HepG2 (cell line): ENCODE measurements around the gene ALX4. TPM values are rescaled to one million over a fixed set of nuclear protein-coding genes. Genes with fewer than 3 reads are reported as not detected.
A peak's percentile ranks its signal among the peaks of the same experiment; 100 is the strongest.

Experiments used
- ATAC-seq: fragments of 200-7000 bp; cut with Tn5 transposase; 3 replicates; pipeline ENCODE4 v1.9.1; 2020; ENCODE audit warnings: mild to moderate bottlenecking, moderate library complexity
- BruUV-seq: library from RNA; stranded (reverse); fragments of 400-500 nt; replicated peaks from 2 replicates; lab custom pipeline; 2021; lab: Mats Ljungman, UMichigan
- CTCF ChIA-PET: fragments of 300-600 bp; formaldehyde crosslinking; extraction: SDS; loops from one replicate; lab custom pipeline; 2021; ENCODE audit warnings: low total read pairs, inconsistent platforms, low intra/inter-chr PET ratio; lab: Yijun Ruan, JAX
- POLR2A ChIA-PET: fragments of 350-600 bp; sonication (Branson Sonifier 250); formaldehyde crosslinking; loops from one replicate; lab custom pipeline; 2020; ENCODE audit warnings: antibody characterized with exemption, inconsistent platforms; lab: Yijun Ruan, JAX
- DNase-seq: peaks from one replicate; pipeline ENCODE4 v3.0.0-alpha.2; 2015; ENCODE audit warnings: low spot score
- FAIRE-seq: peaks from 3 replicates; lab custom pipeline; 2011; peaks lifted over from hg19 to GRCh38; lab: Jason Lieb, UNC
- H2AFZ ChIP-seq: one replicate; pipeline ENCODE4 v1.6.1; 2011; ENCODE audit warnings: low read length, inconsistent platforms
- H3K27ac ChIP-seq: fragments of 300-600 bp; 3 replicates; pipeline ENCODE4 v1.8.0; 2011; ENCODE audit warnings: mixed run types, mild to moderate bottlenecking, mixed read lengths, low read length, inconsistent platforms; ENCODE audit not compliant: insufficient read depth; ENCODE audit errors: extremely low read length
- H3K27me3 ChIP-seq, 2 experiments: fragments of 200-600 bp in 1 of 2; 2 replicates in 1 of 2; 3 replicates in 1 of 2; pipeline versions ENCODE4 v1.6.0 to v1.8.0; 2011; ENCODE audit warnings: low read length in 2 of 2, mild to moderate bottlenecking in 2 of 2, moderate library complexity in 2 of 2, inconsistent platforms in 1 of 2; ENCODE audit not compliant: insufficient read depth in 2 of 2, control insufficient read depth in 1 of 2
- H3K36me3 ChIP-seq, 2 experiments: fragments of 200-600 bp in 1 of 2; replicated peaks in 1 of 2; 2 replicates in 1 of 2; 3 replicates in 1 of 2; pipeline versions ENCODE4 v1.5.1 to v1.8.0; 2011; ENCODE audit warnings: low read length in 2 of 2, inconsistent platforms in 1 of 2; ENCODE audit not compliant: insufficient read depth in 2 of 2, control insufficient read depth in 1 of 2
- H3K4me1 ChIP-seq: 2 replicates; pipeline ENCODE4 v1.5.1; 2012; ENCODE audit warnings: low read length, inconsistent platforms; ENCODE audit not compliant: insufficient read depth
- H3K4me2 ChIP-seq: 2 replicates; pipeline ENCODE4 v1.6.0; 2011; ENCODE audit warnings: low read depth, low read length, inconsistent platforms
- H3K4me3 ChIP-seq, 3 experiments: fragments of 200-600 bp in 1 of 3; sonication (generic), shearing (Covaris generic) in 1 of 3; replicated peaks in 1 of 3; 2 replicates each; pipeline ENCODE4 v1.5.1; 2011 to 2016; ENCODE audit warnings: low read length in 3 of 3, inconsistent platforms in 2 of 3, low read depth in 2 of 3, mild to moderate bottlenecking in 2 of 3, control low read depth in 1 of 3, mixed read lengths in 1 of 3; ENCODE audit not compliant: insufficient read depth in 1 of 3
- H3K79me2 ChIP-seq: one replicate; pipeline ENCODE4 v1.6.1; 2011; ENCODE audit warnings: low read length, inconsistent platforms; ENCODE audit not compliant: insufficient read depth
- H3K9ac ChIP-seq: 2 replicates; pipeline ENCODE4 v1.6.0; 2011; ENCODE audit warnings: mild to moderate bottlenecking, low read depth, low read length, inconsistent platforms; ENCODE audit not compliant: insufficient read depth
- H3K9me3 ChIP-seq: 2 replicates; pipeline ENCODE4 v1.5.1; 2012; ENCODE audit warnings: mild to moderate bottlenecking, low read length
- H4K20me1 ChIP-seq: 2 replicates; pipeline ENCODE4 v1.6.0; 2011; ENCODE audit warnings: inconsistent platforms, mild to moderate bottlenecking, low read length, moderate library complexity; ENCODE audit not compliant: insufficient read depth
- ARID2 ChIP-seq: sonication (generic); formaldehyde crosslinking; IDR thresholded peaks from 2 replicates; pipeline ENCODE4 v1.8.1; 2022; ENCODE audit warnings: mild to moderate bottlenecking, missing genetic modification reagents, borderline replicate concordance
- CENPX ChIP-seq: sonication (generic); formaldehyde crosslinking; IDR thresholded peaks from 2 replicates; pipeline ENCODE4 v1.9.0; 2021; ENCODE audit warnings: mild to moderate bottlenecking, missing genetic modification reagents, moderate library complexity
- DPF2 ChIP-seq: sonication (generic); formaldehyde crosslinking; IDR thresholded peaks from 2 replicates; pipeline ENCODE4 v1.4.0; 2020; ENCODE audit warnings: mild to moderate bottlenecking, low read depth, missing genetic modification reagents, borderline replicate concordance
- HNF4G ChIP-seq, 2 experiments: sonication (generic) in 1 of 2; formaldehyde crosslinking in 1 of 2; IDR thresholded peaks; 2 replicates each; pipeline versions ENCODE4 v1.4.0 to v1.6.1; 2011 to 2020; ENCODE audit warnings: borderline replicate concordance in 2 of 2, low read depth in 2 of 2, mild to moderate bottlenecking in 2 of 2, low read length in 1 of 2, missing genetic modification reagents in 1 of 2, moderate library complexity in 1 of 2
- LCORL ChIP-seq, 2 experiments: fragments of 450-650 bp in 1 of 2; sonication (generic) in 1 of 2; formaldehyde crosslinking in 1 of 2; IDR thresholded peaks; 2 replicates each; pipeline versions ENCODE4 v1.5.0 to v1.6.1; 2017 to 2020; ENCODE audit warnings: antibody characterized with exemption in 1 of 2, missing genetic modification reagents in 1 of 2
- REST ChIP-seq, 2 experiments: IDR thresholded peaks; 2 replicates each; pipeline ENCODE4 v1.6.1; 2011 to 2012; ENCODE audit warnings: low read length in 2 of 2, borderline replicate concordance in 1 of 2, low read depth in 1 of 2, mild to moderate bottlenecking in 1 of 2, moderate library complexity in 1 of 2
- ZNF652 ChIP-seq: IDR thresholded peaks from 2 replicates; pipeline ENCODE4 v1.6.1; 2016; ENCODE audit warnings: low read depth, borderline replicate concordance
- WGBS: methylation state at CpG from one replicate; pipeline ENCODE4 v1.1.6; 2017; ENCODE audit warnings: low lambda C conversion rate; 5-methylcytosine and 5-hydroxymethylcytosine counted together
- in situ Hi-C: cut with HindIII; loops from 2 replicates; pipeline ENCODE4 v1.10.0; 2017; ENCODE audit warnings: low pct_unique_long_range_greater_than_20kb; ENCODE audit not compliant: extremely low pct_ligation_motif_present
- intact Hi-C: fragments of 100-400 bp; cut with micrococcal nuclease; formaldehyde crosslinking; loops from one replicate; pipeline ENCODE4 v1.10.0; 2022; ENCODE audit not compliant: unreplicated experiment
- polyA plus RNA-seq, 8 experiments: library from polyadenylated mRNA; depleted of rRNA in 3 of 8; stranded (reverse) in 7 of 8; unstranded in 1 of 8; fragments of >200 nt; fragmentation: Illumina TruSeq in 4 of 8; extraction: Trizol in 4 of 8; gene quantifications; 2 replicates each; pipeline versions ENCODE4 v1.2.1 to v1.2.3, GENCODE V29; 2011 to 2016; ENCODE audit warnings: low read depth in 4 of 8, missing spikeins in 1 of 8, mixed read lengths in 1 of 8; ENCODE audit not compliant: insufficient read depth in 1 of 8
- total RNA-seq, 5 experiments: library from RNA; depleted of rRNA; stranded (reverse); fragments of >200 nt; fragmentation: Illumina TruSeq; extraction: Trizol; gene quantifications; 2 replicates each; pipeline ENCODE4 v1.2.3, GENCODE V29; 2016; ENCODE audit warnings: low read depth in 1 of 5
- TF ChIP-seq, protein P1 (sequence below): sonication (generic); formaldehyde crosslinking; IDR thresholded peaks from 2 replicates; pipeline ENCODE4 v1.5.0; 2020; ENCODE audit warnings: missing genetic modification reagents

Gene ALX4
- total and polyA plus RNA-seq, 2 of the 13 experiments (the other 11 are each of a cell fraction or from before 2014, with no cell fraction given) = not detected

DNA sequence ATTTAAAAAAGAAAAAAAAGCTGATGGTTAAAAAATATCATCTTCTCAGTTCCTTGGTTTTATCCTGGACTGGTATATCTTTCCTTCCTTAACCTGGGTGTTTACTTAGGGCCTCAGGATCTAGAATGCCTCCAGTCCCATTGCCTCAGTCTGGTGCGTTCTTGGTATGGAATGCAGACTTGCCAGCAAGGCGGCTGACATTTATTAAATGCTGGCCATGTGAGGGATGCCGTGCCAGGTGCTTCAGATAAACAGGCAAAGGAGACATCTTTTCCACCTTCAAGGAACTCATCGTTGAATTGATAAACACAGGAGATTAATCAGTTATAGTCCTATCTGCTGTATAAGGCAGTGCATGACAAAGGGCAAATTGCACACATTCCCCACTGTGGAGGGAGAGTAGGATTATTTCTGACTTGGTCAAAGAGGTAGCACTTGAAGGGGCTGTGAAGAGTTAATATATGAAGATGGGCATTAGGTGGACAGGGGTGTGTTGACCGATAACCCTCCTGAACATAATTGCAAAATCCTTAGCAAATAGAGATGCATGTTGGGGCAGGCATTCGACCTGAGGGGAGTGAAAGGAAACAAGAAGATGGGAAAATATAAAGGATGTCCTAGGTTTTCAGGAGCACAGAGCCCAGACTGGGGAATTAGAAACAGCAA is 54.4 kb downstream of the ALX4 start:
- no TSS peak for BruUV-seq
- CTCF ChIA-PET = no interaction called here
- H3K79me2 ChIP-seq = no peaks in the 10 kb centered on the region
- intact Hi-C loops = no loop called here
- FAIRE-seq (no peak), ATAC-seq (peak; percentile 37), DNase-seq (no peak)
- peak overlapping the region; percentile 6; the same call in 1 of the 2 replicates for H3K4me2 ChIP-seq
- H3K27ac ChIP-seq = no peak overlapping the region
- 27% methylated on average over 6 of the region's 6 CpGs for WGBS
- TF ChIP-seq ZNF652 (CRISPR knock-in tag) (peak; percentile 52; the same call in 1 of the 2 replicates), DPF2 (no peak)
- H3K4me1 ChIP-seq = peaks cover 41% of the 10 kb centered on the region
- H3K4me3 ChIP-seq = no peak overlapping the region
- H3K36me3 ChIP-seq = no peaks in the 10 kb centered on the region
- POLR2A ChIA-PET = no interaction called here
- no peaks in the 10 kb centered on the region for H3K9me3 ChIP-seq
- H3K27me3 ChIP-seq = no peaks in the 10 kb centered on the region
- H2AFZ ChIP-seq = no peak overlapping the region
- in situ Hi-C loops = no loop called here
- H4K20me1 ChIP-seq = no peaks in the 10 kb centered on the region
- no peak overlapping the region for H3K9ac ChIP-seq

DNA sequence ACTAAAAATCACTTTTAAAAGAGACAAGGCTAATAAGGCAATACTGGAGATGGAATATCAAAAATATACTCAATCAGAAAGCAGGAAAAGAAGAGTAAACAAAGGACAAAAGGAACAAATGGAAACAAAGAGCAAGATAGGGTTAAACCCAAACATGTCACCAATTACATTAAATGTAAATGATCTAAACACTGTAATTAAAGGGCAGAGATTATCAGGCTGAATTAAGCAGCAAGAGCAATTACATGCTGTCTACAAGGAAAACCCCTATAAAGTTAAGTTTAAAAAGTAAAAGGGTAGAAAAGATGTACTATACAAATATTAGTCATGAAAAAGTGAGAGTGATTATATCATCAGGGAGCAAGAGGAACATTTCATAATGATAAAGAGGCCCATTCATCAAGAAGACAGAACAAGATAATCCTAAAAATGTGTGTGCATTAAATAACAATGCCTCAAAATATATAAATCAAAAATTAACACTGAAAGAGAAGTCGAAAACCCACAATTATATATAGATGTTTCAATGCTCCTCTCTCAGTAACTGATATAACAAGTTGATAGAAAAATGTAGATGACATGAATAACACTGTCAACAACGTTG is 56.8 kb downstream of the ALX4 start:
- no peaks in the 10 kb centered on the region for H3K36me3 ChIP-seq
- intact Hi-C loops (no loop called here), in situ Hi-C loops (no loop called here)
- no peak overlapping the region for H3K4me3 ChIP-seq
- H3K9me3 ChIP-seq = no peaks in the 10 kb centered on the region
- DNase-seq = no peak
- POLR2A ChIA-PET = no interaction called here
- H2AFZ ChIP-seq = no peak overlapping the region
- H3K4me1 ChIP-seq = peaks cover 29% of the 10 kb centered on the region
- FAIRE-seq = no peak
- CTCF ChIA-PET = no interaction called here
- H3K79me2 ChIP-seq = no peaks in the 10 kb centered on the region
- no peaks in the 10 kb centered on the region for H3K27me3 ChIP-seq
- no peak overlapping the region for H3K9ac ChIP-seq
- H3K27ac ChIP-seq = no peak overlapping the region
- WGBS = 85% methylated on average over 2 of the region's 2 CpGs
- H3K4me2 ChIP-seq = no peak overlapping the region
- TF ChIP-seq ARID2 (CRISPR knock-in tag) (no peak), LCORL (IDR thresholded peaks at IDR 0.05) (no peak), LCORL (CRISPR knock-in tag; IDR thresholded peaks at IDR 0.05) (no peak), HNF4G (IDR thresholded peaks at IDR 0.05; ENCODE audit: borderline replicate concordance, low read depth, low read length) (no peak), HNF4G (CRISPR knock-in tag; IDR thresholded peaks at IDR 0.05; ENCODE audit: borderline replicate concordance, low read depth) (no peak), REST (IDR thresholded peaks at IDR 0.05; ENCODE audit: borderline replicate concordance in 1 of 2, low read depth in 1 of 2, low read length in 2 of 2) (no peak), CENPX (no peak)
- TF ChIP-seq, protein P1, sequence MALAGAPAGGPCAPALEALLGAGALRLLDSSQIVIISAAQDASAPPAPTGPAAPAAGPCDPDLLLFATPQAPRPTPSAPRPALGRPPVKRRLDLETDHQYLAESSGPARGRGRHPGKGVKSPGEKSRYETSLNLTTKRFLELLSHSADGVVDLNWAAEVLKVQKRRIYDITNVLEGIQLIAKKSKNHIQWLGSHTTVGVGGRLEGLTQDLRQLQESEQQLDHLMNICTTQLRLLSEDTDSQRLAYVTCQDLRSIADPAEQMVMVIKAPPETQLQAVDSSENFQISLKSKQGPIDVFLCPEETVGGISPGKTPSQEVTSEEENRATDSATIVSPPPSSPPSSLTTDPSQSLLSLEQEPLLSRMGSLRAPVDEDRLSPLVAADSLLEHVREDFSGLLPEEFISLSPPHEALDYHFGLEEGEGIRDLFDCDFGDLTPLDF (CRISPR knock-in tag) = no peak
- no TSS peak for BruUV-seq
- H4K20me1 ChIP-seq = no peaks in the 10 kb centered on the region
- ATAC-seq = no peak
